ENCODE results near the gene CTAGE15.
"Not testable (repeated sequence)": the region's sequence is repeated elsewhere in the genome, so short reads cannot be mapped to it uniquely, and the experiment has no call there.

- not testable (repeated sequence) for TF ChIP-seq CTCF (optimal IDR thresholded peaks at IDR 0.05 in 1 of 3, IDR thresholded peaks at IDR 0.05 in 1 of 3, conservative IDR thresholded peaks at IDR 0.05 in 1 of 3; ENCODE audit: extremely low read depth in 1 of 3, insufficient read depth in 2 of 3, low read length in 3 of 3); EZH2 (IDR thresholded peaks at IDR 0.05; ENCODE audit: low read length)
Measured at GRCh38 chr7:143536443-143536842, 35.2 kb upstream of the CTAGE15 start.
